WERI-Rb-1 (cell line): ENCODE data around the gene TMEM176B.

ENCODE experiments used
- DNase-seq: peaks from one replicate; pipeline ENCODE4 v3.0.0-alpha.2; 2020
- H3K27ac ChIP-seq: fragments of 250-450 bp; sonication (Bioruptor Pico); 2 replicates; pipeline ENCODE4 v1.5.1; 2020; ENCODE audit warnings: mild to moderate bottlenecking, moderate library complexity
- H3K27me3 ChIP-seq: fragments of 250-450 bp; sonication (Bioruptor Pico); 2 replicates; pipeline ENCODE4 v1.5.1; 2021; ENCODE audit warnings: mild to moderate bottlenecking, low read depth, moderate library complexity; ENCODE audit not compliant: insufficient read depth, severe bottlenecking
- H3K36me3 ChIP-seq: fragments of 250-450 bp; sonication (Bioruptor Pico); 2 replicates; pipeline ENCODE4 v1.5.1; 2020; ENCODE audit warnings: mild to moderate bottlenecking, moderate library complexity
- H3K4me3 ChIP-seq: 2 replicates; pipeline ENCODE4 v1.5.1; 2011; ENCODE audit warnings: low read depth, mild to moderate bottlenecking, control low read depth, low read length
- H3K9me3 ChIP-seq: fragments of 250-450 bp; sonication (Bioruptor Pico); 2 replicates; pipeline ENCODE4 v1.5.1; 2021; ENCODE audit warnings: mild to moderate bottlenecking, moderate library complexity; ENCODE audit not compliant: severe bottlenecking
- TF ChIP-seq, protein P1 (sequence below): IDR thresholded peaks from 2 replicates; pipeline ENCODE4 v1.5.1; 2011; ENCODE audit warnings: low read depth, mild to moderate bottlenecking, control low read depth, inconsistent platforms, low read length

Gene TMEM176B

DNA sequence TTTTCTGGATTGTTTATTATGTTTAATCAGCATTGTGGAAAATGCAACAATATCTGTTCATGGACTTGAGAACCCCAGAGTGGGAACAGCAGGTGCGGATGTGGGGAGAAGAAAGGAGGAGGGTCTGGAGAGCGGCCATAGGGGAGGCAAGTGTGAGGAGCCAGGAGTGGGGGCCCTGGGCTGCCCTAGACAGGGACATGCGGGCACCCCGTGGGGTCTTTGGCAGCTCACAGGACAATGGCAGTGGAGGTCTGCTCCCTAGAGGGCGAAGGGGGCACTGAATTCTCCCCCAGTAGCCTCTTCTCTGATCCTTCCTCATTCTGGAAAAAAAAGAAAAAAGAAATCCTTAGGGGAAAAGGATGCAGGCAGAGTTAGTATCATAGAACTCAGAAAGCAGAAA is 8.9 kb downstream of the TMEM176B start:
- Histone ChIP-seq H3K9me3 (no peaks in the 10 kb centered on the region), H3K4me3 (no peak overlapping the region), H3K27ac (no peak overlapping the region), H3K36me3 (peaks cover 11% of the 10 kb centered on the region), H3K27me3 (no peaks in the 10 kb centered on the region)
- TF ChIP-seq, protein P1, sequence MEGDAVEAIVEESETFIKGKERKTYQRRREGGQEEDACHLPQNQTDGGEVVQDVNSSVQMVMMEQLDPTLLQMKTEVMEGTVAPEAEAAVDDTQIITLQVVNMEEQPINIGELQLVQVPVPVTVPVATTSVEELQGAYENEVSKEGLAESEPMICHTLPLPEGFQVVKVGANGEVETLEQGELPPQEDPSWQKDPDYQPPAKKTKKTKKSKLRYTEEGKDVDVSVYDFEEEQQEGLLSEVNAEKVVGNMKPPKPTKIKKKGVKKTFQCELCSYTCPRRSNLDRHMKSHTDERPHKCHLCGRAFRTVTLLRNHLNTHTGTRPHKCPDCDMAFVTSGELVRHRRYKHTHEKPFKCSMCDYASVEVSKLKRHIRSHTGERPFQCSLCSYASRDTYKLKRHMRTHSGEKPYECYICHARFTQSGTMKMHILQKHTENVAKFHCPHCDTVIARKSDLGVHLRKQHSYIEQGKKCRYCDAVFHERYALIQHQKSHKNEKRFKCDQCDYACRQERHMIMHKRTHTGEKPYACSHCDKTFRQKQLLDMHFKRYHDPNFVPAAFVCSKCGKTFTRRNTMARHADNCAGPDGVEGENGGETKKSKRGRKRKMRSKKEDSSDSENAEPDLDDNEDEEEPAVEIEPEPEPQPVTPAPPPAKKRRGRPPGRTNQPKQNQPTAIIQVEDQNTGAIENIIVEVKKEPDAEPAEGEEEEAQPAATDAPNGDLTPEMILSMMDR, result no peak
- no peak for DNase-seq

DNA sequence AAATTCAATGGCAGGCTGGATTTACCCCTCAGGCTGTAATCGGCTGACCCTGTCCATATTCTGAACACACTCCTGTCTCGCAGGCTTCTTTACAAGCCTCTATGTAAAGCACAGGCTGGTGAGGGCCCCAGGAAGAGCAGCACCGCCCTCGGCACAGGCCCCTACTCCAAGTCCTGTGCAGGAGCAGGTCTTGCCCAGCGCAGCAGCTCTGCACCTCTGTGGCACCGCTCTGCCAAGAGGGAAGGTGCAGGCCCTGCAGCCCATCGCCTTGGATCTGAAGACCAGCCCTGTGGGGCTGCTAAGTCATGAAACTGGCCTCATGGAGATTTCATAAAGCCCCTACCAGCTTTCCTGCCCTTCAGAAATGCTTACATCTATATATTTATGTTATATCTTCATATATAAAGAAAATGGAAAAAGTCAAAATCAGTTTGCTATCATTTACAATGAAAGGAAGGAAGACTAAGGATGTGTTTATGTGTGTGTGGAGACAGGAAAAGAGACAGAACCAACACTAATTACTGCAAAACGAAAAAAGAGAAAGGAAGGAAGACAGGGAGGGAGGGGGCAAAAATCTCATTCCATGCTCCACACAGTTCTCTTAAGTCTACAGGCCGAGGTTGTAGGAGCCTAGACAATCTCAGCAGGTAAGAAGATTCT is 9.6 kb downstream of the TMEM176B start:
- no peak overlapping the region for H3K4me3 ChIP-seq
- H3K36me3 ChIP-seq, result peaks cover 7% of the 10 kb centered on the region
- H3K9me3 ChIP-seq, result no peaks in the 10 kb centered on the region
- TF ChIP-seq, protein P1, result no peak
- H3K27me3 ChIP-seq, result no peaks in the 10 kb centered on the region
- DNase-seq, result no peak
- H3K27ac ChIP-seq, result no peak overlapping the region

DNA sequence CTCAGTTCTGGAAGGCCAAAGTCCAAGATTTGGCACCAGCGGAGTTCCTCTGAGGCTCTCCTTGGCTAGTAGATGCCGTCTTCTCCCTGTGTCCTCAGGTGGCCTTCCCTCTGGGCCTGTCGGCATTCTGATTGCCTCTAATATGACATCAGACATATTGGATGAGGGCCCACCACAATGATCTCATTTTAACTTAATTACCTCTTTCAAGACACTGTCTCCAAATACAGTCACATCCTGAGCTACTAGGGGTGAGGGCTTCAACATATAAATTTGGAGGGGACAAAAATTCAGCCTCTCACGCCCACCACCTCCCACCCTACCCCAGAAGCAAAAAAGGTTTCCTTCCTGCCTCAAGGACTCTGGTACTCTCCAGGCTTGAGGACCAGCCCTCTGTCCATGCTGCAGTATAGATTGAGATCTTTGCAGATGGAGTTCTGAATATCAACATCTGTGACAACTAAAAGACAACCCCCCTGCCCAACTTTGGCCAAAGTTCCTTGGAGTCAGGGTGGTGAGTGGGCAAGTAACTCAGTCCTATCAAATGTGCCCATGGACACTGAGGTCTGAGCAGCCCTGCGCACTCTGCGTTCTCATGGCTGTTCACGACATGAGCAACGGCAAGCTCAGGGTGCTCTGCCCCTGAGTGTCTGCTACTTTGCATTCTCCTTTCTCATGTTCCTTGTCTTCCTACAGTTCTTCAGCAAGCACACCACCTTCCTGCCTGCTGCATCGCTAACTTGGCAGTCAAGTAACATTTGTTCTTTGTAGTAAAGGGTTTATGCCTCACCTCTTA is 11.5 kb downstream of the TMEM176B start:
- Histone ChIP-seq H3K9me3 (no peaks in the 10 kb centered on the region), H3K27ac (no peak overlapping the region; the same call in 1 of the 2 replicates), H3K27me3 (no peaks in the 10 kb centered on the region), H3K4me3 (no peak overlapping the region), H3K36me3 (peaks cover 3% of the 10 kb centered on the region; the same call in 1 of the 2 replicates)
- no peak for DNase-seq
- TF ChIP-seq, protein P1, result no peak

- no peaks in the 10 kb centered on the region for H3K27me3 ChIP-seq
- peak; percentile 65 for DNase-seq
- TF ChIP-seq, protein P1, result peak; percentile 42; the same call in 1 of the 2 replicates
- H3K36me3 ChIP-seq, result peaks cover 3% of the 10 kb centered on the region; the same call in 1 of the 2 replicates
- H3K4me3 ChIP-seq, result no peak overlapping the region; the same call in 1 of the 2 replicates
- no peaks in the 10 kb centered on the region for H3K9me3 ChIP-seq
- peak overlapping the region; percentile 56 for H3K27ac ChIP-seq
Measured at GRCh38 chr7:150787321-150788281, 12.6 kb downstream of the TMEM176B start.

DNA sequence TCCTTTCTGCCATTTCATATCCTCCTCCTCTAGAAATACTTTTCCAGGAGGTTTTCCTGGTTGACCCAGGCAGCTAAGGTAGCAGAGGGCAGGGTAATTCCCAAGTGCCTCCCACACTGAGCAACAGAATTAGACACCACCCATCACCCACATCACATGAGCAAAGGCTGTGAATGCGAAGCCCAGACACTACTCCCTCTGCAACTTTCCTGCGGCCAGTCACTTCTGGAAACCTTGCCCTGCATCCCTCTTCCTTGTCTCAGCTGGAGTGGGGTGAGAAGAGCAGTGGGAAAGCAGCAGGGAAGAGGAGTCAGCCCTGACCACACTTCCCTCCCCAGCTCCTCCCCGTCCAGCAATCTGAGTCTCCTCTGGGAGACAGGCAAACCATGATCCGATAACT is 15.2 kb downstream of the TMEM176B start:
- DNase-seq, result no peak
- Histone ChIP-seq H3K27ac (no peak overlapping the region), H3K4me3 (no peak overlapping the region), H3K9me3 (no peaks in the 10 kb centered on the region), H3K27me3 (no peaks in the 10 kb centered on the region), H3K36me3 (no peaks in the 10 kb centered on the region)
- TF ChIP-seq, protein P1, result no peak
